A549 (cell line): ENCODE data around the gene SIPA1.

Experiments
- CTCF ChIP-seq: fragments of >200 bp; sonication (Bioruptor Twin); formaldehyde crosslinking; IDR thresholded peaks from 3 replicates; pipeline ENCODE4 v1.5.1; 2016
- EP300 ChIP-seq, 2 experiments: fragments of >200 bp; sonication (Bioruptor Twin); formaldehyde crosslinking; IDR thresholded peaks; 2 replicates in 1 of 2; 3 replicates in 1 of 2; pipeline ENCODE4 v1.6.1; 2016 to 2017
- POLR2A ChIP-seq: IDR thresholded peaks from 2 replicates; pipeline ENCODE4 v1.6.1; 2012; ENCODE audit warnings: mild to moderate bottlenecking, low read length

GRCh38 chr11:65651589-65652510 lies 13.9 kb downstream of the SIPA1 start:
- TF ChIP-seq EP300 (IDR thresholded peaks at IDR 0.05) = no peak
- TF ChIP-seq POLR2A = no peak
- TF ChIP-seq CTCF = no peak
